H9 (cell line): ENCODE data around the gene NT5C1B. TPM values are rescaled to one million over a fixed set of nuclear protein-coding genes. Genes with fewer than 3 reads are reported as not detected.

Experiments used
- DNase-seq: peaks from one replicate; pipeline ENCODE4 v3.0.0-alpha.2; 2017
- H2AFZ ChIP-seq: one replicate; pipeline ENCODE4 v1.6.1; 2013; ENCODE audit warnings: mild to moderate bottlenecking, low read length, control low read depth, moderate library complexity
- H2AK5ac ChIP-seq: 2 replicates; pipeline ENCODE4 v1.6.1; 2013; ENCODE audit warnings: low read length, control low read depth, mixed read lengths; ENCODE audit not compliant: insufficient read length
- H2BK120ac ChIP-seq: one replicate; pipeline ENCODE4 v1.6.1; 2013; ENCODE audit warnings: low read depth, mild to moderate bottlenecking, low read length, control low read depth, inconsistent platforms; ENCODE audit not compliant: poor library complexity, severe bottlenecking
- H2BK12ac ChIP-seq: 2 replicates; pipeline ENCODE4 v1.6.1; 2013; ENCODE audit warnings: low read length, control low read depth, mixed read lengths, low read depth; ENCODE audit not compliant: insufficient read length
- H2BK15ac ChIP-seq: 2 replicates; pipeline ENCODE4 v1.6.1; 2013; ENCODE audit warnings: low read depth, low read length, control low read depth
- H2BK20ac ChIP-seq: one replicate; pipeline ENCODE4 v1.6.1; 2013; ENCODE audit warnings: low read depth, mild to moderate bottlenecking, low read length, control low read depth, inconsistent platforms; ENCODE audit not compliant: poor library complexity, severe bottlenecking
- H2BK5ac ChIP-seq: 2 replicates; pipeline ENCODE4 v1.6.1; 2013; ENCODE audit warnings: low read length, control low read depth, mixed read lengths; ENCODE audit not compliant: insufficient read length
- H3K14ac ChIP-seq: 2 replicates; pipeline ENCODE4 v1.6.1; 2013; ENCODE audit warnings: low read length, control low read depth; ENCODE audit not compliant: insufficient read depth
- H3K18ac ChIP-seq: 2 replicates; pipeline ENCODE4 v1.6.1; 2013; ENCODE audit warnings: low read depth, mild to moderate bottlenecking, mixed read lengths, low read length, control low read depth; ENCODE audit not compliant: insufficient read length
- H3K23ac ChIP-seq: 2 replicates; pipeline ENCODE4 v1.6.1; 2013; ENCODE audit warnings: low read length, control low read depth, mixed read lengths, low read depth; ENCODE audit not compliant: insufficient read length
- H3K23me2 ChIP-seq: 2 replicates; pipeline ENCODE4 v1.6.1; 2013; ENCODE audit warnings: low read depth, mild to moderate bottlenecking, mixed read lengths, low read length, control low read depth; ENCODE audit not compliant: insufficient read length, poor library complexity, severe bottlenecking
- H3K27ac ChIP-seq: 2 replicates; pipeline ENCODE4 v1.5.1; 2013; ENCODE audit warnings: low read length, control low read depth, mixed read lengths, low read depth; ENCODE audit not compliant: insufficient read length
- H3K27me3 ChIP-seq: 2 replicates; pipeline ENCODE4 v1.6.1; 2013; ENCODE audit warnings: low read length, control low read depth, inconsistent platforms; ENCODE audit not compliant: insufficient read depth
- H3K4ac ChIP-seq: 2 replicates; pipeline ENCODE4 v1.6.1; 2013; ENCODE audit warnings: low read depth, mild to moderate bottlenecking, control low read depth, inconsistent platforms, low read length, moderate library complexity
- H3K4me1 ChIP-seq: 2 replicates; pipeline ENCODE4 v1.6.1; 2013; ENCODE audit warnings: low read length, control low read depth, inconsistent platforms; ENCODE audit not compliant: insufficient read depth
- H3K4me2 ChIP-seq: 2 replicates; pipeline ENCODE4 v1.6.1; 2013; ENCODE audit warnings: low read length, control low read depth, mixed read lengths; ENCODE audit not compliant: insufficient read length, insufficient read depth
- H3K56ac ChIP-seq: 2 replicates; pipeline ENCODE4 v1.6.1; 2013; ENCODE audit warnings: low read depth, mild to moderate bottlenecking, mixed read lengths, low read length, control low read depth; ENCODE audit not compliant: insufficient read length
- H3K79me1 ChIP-seq: 2 replicates; pipeline ENCODE4 v1.6.1; 2013; ENCODE audit warnings: low read depth, mild to moderate bottlenecking, moderate library complexity, low read length, control low read depth, inconsistent platforms; ENCODE audit not compliant: insufficient read depth, poor library complexity, severe bottlenecking
- H3K79me2 ChIP-seq: 2 replicates; pipeline ENCODE4 v1.6.1; 2013; ENCODE audit warnings: low read length, control low read depth, inconsistent platforms; ENCODE audit not compliant: insufficient read depth
- H3K9ac ChIP-seq: 2 replicates; pipeline ENCODE4 v1.6.1; 2013; ENCODE audit warnings: low read length, control low read depth, mixed read lengths; ENCODE audit not compliant: insufficient read length; ENCODE audit errors: extremely low read depth
- H3K9me3 ChIP-seq: one replicate; pipeline ENCODE4 v1.6.1; 2013; ENCODE audit warnings: low read depth, low read length, inconsistent platforms; ENCODE audit not compliant: control insufficient read depth
- H3T11ph ChIP-seq: one replicate; pipeline ENCODE4 v1.6.1; 2013; ENCODE audit warnings: mild to moderate bottlenecking, low read length, control low read depth, inconsistent platforms
- H4K20me1 ChIP-seq: one replicate; pipeline ENCODE4 v1.6.1; 2013; ENCODE audit not compliant: control insufficient read depth, insufficient read length, insufficient read depth
- H4K5ac ChIP-seq: 2 replicates; pipeline ENCODE4 v1.6.1; 2013; ENCODE audit warnings: low read depth, mild to moderate bottlenecking, mixed read lengths, low read length, control low read depth; ENCODE audit not compliant: insufficient read length
- H4K8ac ChIP-seq: replicated peaks from 2 replicates; pipeline ENCODE4 v1.6.1; 2013; ENCODE audit warnings: low read length, control low read depth, mixed read lengths, low read depth; ENCODE audit not compliant: insufficient read length
- H4K91ac ChIP-seq: 2 replicates; pipeline ENCODE4 v1.6.1; 2013; ENCODE audit warnings: low read depth, mild to moderate bottlenecking, moderate library complexity, mixed read lengths, low read length, control low read depth; ENCODE audit not compliant: insufficient read length
- H3K27ac Mint-ChIP-seq, 3 experiments: 2 replicates in 2 of 3; 3 replicates in 1 of 3; pipeline ENCODE4 v1.8.0; 2020 to 2021; ENCODE audit warnings: mixed read lengths in 3 of 3, mild to moderate bottlenecking in 1 of 3, moderate library complexity in 1 of 3
- H3K27me3 Mint-ChIP-seq: 2 replicates; pipeline ENCODE4 v1.8.0; 2021; ENCODE audit warnings: low read depth, mild to moderate bottlenecking, moderate library complexity, mixed read lengths
- H3K36me3 Mint-ChIP-seq, 3 experiments: 2 replicates in 2 of 3; 3 replicates in 1 of 3; pipeline ENCODE4 v1.8.0; 2020 to 2021; ENCODE audit warnings: low read depth in 3 of 3, mixed read lengths in 3 of 3; ENCODE audit not compliant: insufficient read depth in 1 of 3
- H3K4me1 Mint-ChIP-seq, 2 experiments: 2 replicates each; pipeline ENCODE4 v1.8.0; 2020; ENCODE audit warnings: mixed read lengths in 2 of 2
- H3K4me3 Mint-ChIP-seq, 2 experiments: 2 replicates in 1 of 2; 3 replicates in 1 of 2; pipeline ENCODE4 v1.8.0; 2020 to 2021; ENCODE audit warnings: mild to moderate bottlenecking in 2 of 2, mixed read lengths in 2 of 2, moderate library complexity in 1 of 2
- H3K9me3 Mint-ChIP-seq, 2 experiments: 2 replicates in 1 of 2; 3 replicates in 1 of 2; pipeline ENCODE4 v1.8.0; 2020; ENCODE audit warnings: mild to moderate bottlenecking in 2 of 2, mixed read lengths in 2 of 2, moderate library complexity in 1 of 2
- WGBS: extraction: QIAGEN DNeasy Blood & Tissue Kit; methylation state at CpG from one replicate; pipeline ENCODE4 v1.1.7; 2013; ENCODE audit warnings: missing lambda C conversion rate, low lambda C conversion rate, mixed read lengths; ENCODE audit not compliant: insufficient read length; ENCODE audit errors: extremely low coverage; 5-methylcytosine and 5-hydroxymethylcytosine counted together
- total RNA-seq: library from RNA; stranded (reverse); gene quantifications from 2 replicates; pipeline ENCODE4 v1.2.1, GENCODE V29; 2021
- TF ChIP-seq, protein P1 (sequence below): fragments of 200-600 bp; sonication (generic); conservative IDR thresholded peaks from 3 replicates; pipeline ENCODE4 v1.8.0; 2021; ENCODE audit warnings: antibody characterized with exemption, mild to moderate bottlenecking

The NT5C1B gene
- total RNA-seq, 1 experiment from 2014 or later, result not detected

GRCh38 chr2:18620867-18621632, 31.7 kb upstream of the NT5C1B start:
- no peaks in the 10 kb centered on the region for H3K23me2 ChIP-seq
- Mint-ChIP-seq H3K9me3 (no peaks in the 10 kb centered on the region), H3K4me3 (no peak overlapping the region), H3K4me1 (no peaks in the 10 kb centered on the region), H3K36me3 (no peaks in the 10 kb centered on the region), H3K27me3 (no peaks in the 10 kb centered on the region), H3K27ac (no peak overlapping the region)
- no peak for DNase-seq
- H2AK5ac ChIP-seq, result no peak overlapping the region
- H3K56ac ChIP-seq, result no peak overlapping the region
- H2BK5ac ChIP-seq, result no peak overlapping the region
- no peak overlapping the region for H2BK12ac ChIP-seq
- no peak overlapping the region for H4K91ac ChIP-seq
- TF ChIP-seq, protein P1, sequence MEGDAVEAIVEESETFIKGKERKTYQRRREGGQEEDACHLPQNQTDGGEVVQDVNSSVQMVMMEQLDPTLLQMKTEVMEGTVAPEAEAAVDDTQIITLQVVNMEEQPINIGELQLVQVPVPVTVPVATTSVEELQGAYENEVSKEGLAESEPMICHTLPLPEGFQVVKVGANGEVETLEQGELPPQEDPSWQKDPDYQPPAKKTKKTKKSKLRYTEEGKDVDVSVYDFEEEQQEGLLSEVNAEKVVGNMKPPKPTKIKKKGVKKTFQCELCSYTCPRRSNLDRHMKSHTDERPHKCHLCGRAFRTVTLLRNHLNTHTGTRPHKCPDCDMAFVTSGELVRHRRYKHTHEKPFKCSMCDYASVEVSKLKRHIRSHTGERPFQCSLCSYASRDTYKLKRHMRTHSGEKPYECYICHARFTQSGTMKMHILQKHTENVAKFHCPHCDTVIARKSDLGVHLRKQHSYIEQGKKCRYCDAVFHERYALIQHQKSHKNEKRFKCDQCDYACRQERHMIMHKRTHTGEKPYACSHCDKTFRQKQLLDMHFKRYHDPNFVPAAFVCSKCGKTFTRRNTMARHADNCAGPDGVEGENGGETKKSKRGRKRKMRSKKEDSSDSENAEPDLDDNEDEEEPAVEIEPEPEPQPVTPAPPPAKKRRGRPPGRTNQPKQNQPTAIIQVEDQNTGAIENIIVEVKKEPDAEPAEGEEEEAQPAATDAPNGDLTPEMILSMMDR, result no peak
- H4K5ac ChIP-seq, result no peak overlapping the region
- H4K20me1 ChIP-seq, result no peaks in the 10 kb centered on the region
- H3T11ph ChIP-seq, result no peak overlapping the region
- H3K23ac ChIP-seq, result no peak overlapping the region
- no peak overlapping the region for H2BK20ac ChIP-seq
- no peaks in the 10 kb centered on the region for H3K27me3 ChIP-seq
- H3K14ac ChIP-seq, result no peak overlapping the region
- no peak overlapping the region for H3K4me2 ChIP-seq
- H2AFZ ChIP-seq, result no peak overlapping the region
- H3K4me1 ChIP-seq, result no peaks in the 10 kb centered on the region
- WGBS, result no CpG with 5 or more reads among the region's 2 CpGs
- H2BK120ac ChIP-seq, result no peak overlapping the region
- no peak overlapping the region for H3K27ac ChIP-seq
- no peak overlapping the region for H2BK15ac ChIP-seq
- H3K9me3 ChIP-seq, result no peaks in the 10 kb centered on the region
- no peaks in the 10 kb centered on the region for H3K79me1 ChIP-seq
- no peak overlapping the region for H3K4ac ChIP-seq
- H4K8ac ChIP-seq, result no peak overlapping the region
- H3K9ac ChIP-seq, result no peak overlapping the region
- no peak overlapping the region for H3K18ac ChIP-seq
- no peaks in the 10 kb centered on the region for H3K79me2 ChIP-seq
